HEK293 (cell line): ENCODE data around the gene PGBD5.

ENCODE experiments used
- CTCF ChIA-PET: fragments of 350-600 bp; formaldehyde crosslinking; extraction: SDS; loops from one replicate; lab custom pipeline; 2021; ENCODE audit warnings: antibody characterized with exemption; lab: Yijun Ruan, JAX
- POLR2A ChIA-PET: fragments of 300-600 bp; formaldehyde crosslinking; extraction: SDS; loops from one replicate; lab custom pipeline; 2020; ENCODE audit warnings: antibody characterized with exemption, inconsistent platforms; lab: Yijun Ruan, JAX
- H3K27ac ChIP-seq: fragments of 200-500 bp; sonication (Bioruptor generic); 2 replicates; pipeline ENCODE4 v1.5.1; 2014; ENCODE audit warnings: low read depth, low read length, control low read depth, inconsistent platforms; ENCODE audit errors: extremely low read depth
- H3K36me3 ChIP-seq, 2 experiments: fragments of 200-500 bp in 1 of 2; sonication (Bioruptor generic) in 1 of 2; 1 replicate in 1 of 2; 2 replicates in 1 of 2; pipeline ENCODE4 v1.5.1; 2014 to 2017; ENCODE audit warnings: inconsistent platforms in 2 of 2, low read length in 2 of 2; ENCODE audit not compliant: control insufficient read depth in 2 of 2, insufficient read depth in 1 of 2
- H3K4me1 ChIP-seq: fragments of 200-500 bp; sonication (Bioruptor generic); 2 replicates; pipeline ENCODE4 v1.5.1; 2014; ENCODE audit warnings: mild to moderate bottlenecking, low read length, inconsistent platforms; ENCODE audit not compliant: control insufficient read depth, insufficient read depth
- H3K4me3 ChIP-seq: 2 replicates; pipeline ENCODE4 v1.5.1; 2011; ENCODE audit warnings: low read depth, mild to moderate bottlenecking, control low read depth, low read length, moderate library complexity
- H3K9me3 ChIP-seq: fragments of 200-500 bp; sonication (Bioruptor generic); 2 replicates; pipeline ENCODE4 v1.5.1; 2014; ENCODE audit warnings: low read depth, low read length, inconsistent platforms; ENCODE audit not compliant: control insufficient read depth, insufficient read depth
- EGR2 ChIP-seq: fragments of 450-650 bp; formaldehyde crosslinking; IDR thresholded peaks from 2 replicates; pipeline ENCODE4 v1.5.1; 2016; ENCODE audit warnings: low read depth, missing biosample characterization, missing genetic modification characterization
- GFI1B ChIP-seq: fragments of 450-650 bp; formaldehyde crosslinking; IDR thresholded peaks from 2 replicates; pipeline ENCODE4 v1.5.1; 2016; ENCODE audit warnings: missing biosample characterization, missing genetic modification characterization
- GLIS2 ChIP-seq: fragments of 450-650 bp; formaldehyde crosslinking; IDR thresholded peaks from 2 replicates; pipeline ENCODE4 v1.5.1; 2016; ENCODE audit warnings: missing biosample characterization, missing genetic modification characterization
- ZIC2 ChIP-seq: fragments of 450-650 bp; formaldehyde crosslinking; IDR thresholded peaks from 2 replicates; pipeline ENCODE4 v1.5.1; 2016; ENCODE audit warnings: missing biosample characterization, missing genetic modification characterization
- ZNF175 ChIP-seq: fragments of 450-650 bp; formaldehyde crosslinking; IDR thresholded peaks from 2 replicates; pipeline ENCODE4 v1.5.1; 2016; ENCODE audit warnings: missing biosample characterization, missing genetic modification characterization
- ZNF274 ChIP-seq, 2 experiments: fragments of 200-500 bp in 1 of 2; fragments of 450-650 bp in 1 of 2; sonication (Bioruptor generic) in 1 of 2; formaldehyde crosslinking in 1 of 2; IDR thresholded peaks; 2 replicates each; pipeline versions ENCODE4 v1.5.1 to v1.6.1; 2014 to 2016; ENCODE audit warnings: borderline replicate concordance in 1 of 2, inconsistent platforms in 1 of 2, low read length in 1 of 2, missing biosample characterization in 1 of 2, missing genetic modification characterization in 1 of 2
- ZNF48 ChIP-seq: fragments of 450-650 bp; formaldehyde crosslinking; IDR thresholded peaks from 2 replicates; pipeline ENCODE4 v1.5.1; 2016; ENCODE audit warnings: missing biosample characterization, missing genetic modification characterization
- ZNF548 ChIP-seq: fragments of 450-650 bp; formaldehyde crosslinking; IDR thresholded peaks from 2 replicates; pipeline ENCODE4 v1.5.1; 2016; ENCODE audit warnings: missing biosample characterization, missing genetic modification characterization
- ZNF571 ChIP-seq: fragments of 450-650 bp; formaldehyde crosslinking; IDR thresholded peaks from 2 replicates; pipeline ENCODE4 v1.5.0; 2017; ENCODE audit warnings: missing biosample characterization, missing genetic modification characterization
- ZNF585B ChIP-seq: fragments of 450-650 bp; formaldehyde crosslinking; IDR thresholded peaks from 2 replicates; pipeline ENCODE4 v1.5.1; 2016; ENCODE audit warnings: missing biosample characterization, missing genetic modification characterization
- ZNF600 ChIP-seq: fragments of 450-650 bp; formaldehyde crosslinking; IDR thresholded peaks from 2 replicates; pipeline ENCODE4 v1.5.1; 2016; ENCODE audit warnings: missing biosample characterization, missing genetic modification characterization
- ZNF626 ChIP-seq: fragments of 450-650 bp; sonication (Bioruptor Pico); formaldehyde crosslinking; IDR thresholded peaks from 2 replicates; pipeline ENCODE4 v1.5.1; 2018; ENCODE audit warnings: missing biosample characterization, missing genetic modification characterization, inconsistent platforms
- ZNF791 ChIP-seq: fragments of 450-650 bp; formaldehyde crosslinking; IDR thresholded peaks from 2 replicates; pipeline ENCODE4 v1.5.1; 2016; ENCODE audit warnings: missing biosample characterization, missing genetic modification characterization
- ZNF830 ChIP-seq: fragments of 450-650 bp; IDR thresholded peaks from 2 replicates; pipeline ENCODE4 v1.5.0; 2018; ENCODE audit warnings: missing biosample characterization, missing genetic modification characterization, low read depth, mild to moderate bottlenecking, moderate library complexity
- ZNF837 ChIP-seq: fragments of 450-650 bp; formaldehyde crosslinking; IDR thresholded peaks from 2 replicates; pipeline ENCODE4 v1.5.1; 2016; ENCODE audit warnings: missing biosample characterization, missing genetic modification characterization
- ZXDB ChIP-seq: fragments of 450-650 bp; formaldehyde crosslinking; IDR thresholded peaks from 2 replicates; pipeline ENCODE4 v1.5.1; 2016; ENCODE audit warnings: missing biosample characterization, missing genetic modification characterization
- TF ChIP-seq, protein P1 (sequence below): fragments of 450-650 bp; IDR thresholded peaks from 2 replicates; pipeline ENCODE4 v1.5.1; 2018; ENCODE audit warnings: missing biosample characterization, mild to moderate bottlenecking, missing genetic modification characterization
- TF ChIP-seq, protein P2 (sequence below): fragments of 450-650 bp; formaldehyde crosslinking; IDR thresholded peaks from 2 replicates; pipeline ENCODE4 v1.5.1; 2016; ENCODE audit warnings: missing biosample characterization, missing genetic modification characterization, low read depth
- TF ChIP-seq, protein P3 (sequence below): fragments of 450-650 bp; formaldehyde crosslinking; IDR thresholded peaks from 2 replicates; pipeline ENCODE4 v1.5.1; 2016; ENCODE audit warnings: missing biosample characterization, missing genetic modification characterization
- TF ChIP-seq, protein P4 (sequence below): fragments of 450-650 bp; formaldehyde crosslinking; IDR thresholded peaks from 2 replicates; pipeline ENCODE4 v1.5.1; 2016; ENCODE audit warnings: missing biosample characterization, missing genetic modification characterization, borderline replicate concordance
- TF ChIP-seq, protein P5 (sequence below): fragments of 450-650 bp; formaldehyde crosslinking; IDR thresholded peaks from 2 replicates; pipeline ENCODE4 v1.5.1; 2016; ENCODE audit warnings: missing biosample characterization, missing genetic modification characterization

The PGBD5 gene

DNA sequence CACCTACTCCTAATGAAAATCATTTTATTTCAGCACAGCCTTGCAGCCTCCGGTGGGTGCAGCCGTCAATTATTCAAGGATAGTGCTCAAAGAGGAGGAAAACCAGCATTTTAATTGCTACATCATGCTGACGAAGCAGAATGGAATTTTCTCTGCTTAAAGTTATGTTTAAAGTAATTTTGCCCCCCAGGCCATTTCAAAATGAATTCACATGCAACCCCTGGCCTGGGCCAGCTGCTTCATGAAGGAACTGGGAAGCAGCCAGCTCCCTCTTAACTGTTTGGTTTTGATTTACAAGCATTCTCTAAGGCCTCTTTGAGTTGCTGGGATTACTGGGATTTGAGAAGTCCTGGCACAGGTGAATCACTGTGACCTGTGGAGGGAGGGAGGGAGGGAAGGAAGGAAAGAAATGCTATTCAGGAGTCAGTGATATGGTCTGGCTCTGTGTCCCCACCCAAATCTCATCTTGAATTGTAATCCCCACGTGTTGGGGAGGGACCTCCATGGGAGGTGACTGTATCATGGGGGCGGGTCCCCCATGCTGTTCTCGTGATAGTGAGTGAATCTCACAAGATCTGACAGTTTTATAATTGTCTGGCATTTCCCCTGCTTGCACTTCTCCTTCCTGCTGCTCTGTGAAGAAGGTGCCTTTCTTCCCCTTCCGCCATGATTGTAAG lies 66.0 kb downstream of the PGBD5 start:
- no peak overlapping the region for H3K27ac ChIP-seq

DNA sequence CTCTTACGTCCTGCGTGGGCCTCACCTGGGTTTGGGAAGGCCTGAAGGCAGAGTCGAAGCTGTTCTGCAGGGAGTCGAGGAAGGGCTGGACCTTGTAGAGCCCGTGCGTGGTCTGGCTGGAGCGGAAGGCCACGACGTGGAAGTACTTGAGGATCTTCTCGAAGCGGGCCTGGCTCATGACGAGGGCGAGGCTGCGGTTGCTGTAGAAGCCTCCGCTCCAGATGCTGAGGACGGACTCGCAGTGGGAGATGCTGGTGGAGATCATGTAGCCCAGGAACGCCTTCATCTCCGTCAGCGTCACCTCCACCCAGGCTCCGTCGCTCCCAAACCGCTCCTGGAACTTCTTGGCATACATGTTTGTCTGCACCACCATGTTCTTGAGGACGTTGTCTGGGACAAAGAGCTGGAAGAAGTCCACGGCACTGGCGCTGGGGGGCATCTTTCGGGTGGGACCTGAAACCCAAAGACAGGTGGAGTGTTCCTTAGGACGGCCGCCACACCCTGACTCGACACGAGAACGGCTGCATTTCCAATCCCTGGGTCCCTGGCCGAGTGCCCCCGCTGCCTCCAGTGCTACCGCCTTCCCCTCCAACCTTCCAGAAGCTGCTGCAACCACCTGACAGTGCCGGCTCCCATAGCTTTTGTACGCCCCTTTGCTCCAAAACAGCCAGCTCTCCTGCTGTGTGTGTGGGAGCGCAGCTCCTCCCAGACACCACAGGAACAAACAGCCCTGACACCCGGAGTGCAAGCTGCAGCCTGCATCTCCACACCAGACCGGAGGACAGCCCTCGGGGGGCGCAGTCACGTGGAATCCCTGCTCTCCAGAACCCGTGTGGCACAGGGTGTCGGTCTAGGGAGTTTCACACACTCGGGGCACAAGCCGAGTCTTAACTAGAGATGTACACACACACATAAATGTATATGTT lies 69.0 kb downstream of the PGBD5 start:
- no peaks in the 10 kb centered on the region for H3K9me3 ChIP-seq
- CTCF ChIA-PET: no interaction called here
- H3K4me1 ChIP-seq: no peaks in the 10 kb centered on the region
- no peak overlapping the region for H3K4me3 ChIP-seq
- H3K36me3 ChIP-seq: no peaks in the 10 kb centered on the region
- TF ChIP-seq ZNF274 (IDR thresholded peaks at IDR 0.05; ENCODE audit: low read length) (no peak), ZNF274 (tag by site-specific recombination; IDR thresholded peaks at IDR 0.05; ENCODE audit: borderline replicate concordance) (no peak), ZIC2 (tag by site-specific recombination) (peak; percentile 95), ZNF830 (tag by site-specific recombination) (no peak), GLIS2 (tag by site-specific recombination) (0 out of 2 replicates have a peak, but pooled peaks have one; percentile 15), ZNF837 (no peak), EGR2 (tag by site-specific recombination) (0 out of 2 replicates have a peak, but pooled peaks have one; percentile 48)
- TF ChIP-seq, protein P1, sequence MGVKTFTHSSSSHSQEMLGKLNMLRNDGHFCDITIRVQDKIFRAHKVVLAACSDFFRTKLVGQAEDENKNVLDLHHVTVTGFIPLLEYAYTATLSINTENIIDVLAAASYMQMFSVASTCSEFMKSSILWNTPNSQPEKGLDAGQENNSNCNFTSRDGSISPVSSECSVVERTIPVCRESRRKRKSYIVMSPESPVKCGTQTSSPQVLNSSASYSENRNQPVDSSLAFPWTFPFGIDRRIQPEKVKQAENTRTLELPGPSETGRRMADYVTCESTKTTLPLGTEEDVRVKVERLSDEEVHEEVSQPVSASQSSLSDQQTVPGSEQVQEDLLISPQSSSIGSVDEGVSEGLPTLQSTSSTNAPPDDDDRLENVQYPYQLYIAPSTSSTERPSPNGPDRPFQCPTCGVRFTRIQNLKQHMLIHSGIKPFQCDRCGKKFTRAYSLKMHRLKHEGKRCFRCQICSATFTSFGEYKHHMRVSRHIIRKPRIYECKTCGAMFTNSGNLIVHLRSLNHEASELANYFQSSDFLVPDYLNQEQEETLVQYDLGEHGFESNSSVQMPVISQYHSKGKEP (tag by site-specific recombination): no peak
- TF ChIP-seq, protein P2, sequence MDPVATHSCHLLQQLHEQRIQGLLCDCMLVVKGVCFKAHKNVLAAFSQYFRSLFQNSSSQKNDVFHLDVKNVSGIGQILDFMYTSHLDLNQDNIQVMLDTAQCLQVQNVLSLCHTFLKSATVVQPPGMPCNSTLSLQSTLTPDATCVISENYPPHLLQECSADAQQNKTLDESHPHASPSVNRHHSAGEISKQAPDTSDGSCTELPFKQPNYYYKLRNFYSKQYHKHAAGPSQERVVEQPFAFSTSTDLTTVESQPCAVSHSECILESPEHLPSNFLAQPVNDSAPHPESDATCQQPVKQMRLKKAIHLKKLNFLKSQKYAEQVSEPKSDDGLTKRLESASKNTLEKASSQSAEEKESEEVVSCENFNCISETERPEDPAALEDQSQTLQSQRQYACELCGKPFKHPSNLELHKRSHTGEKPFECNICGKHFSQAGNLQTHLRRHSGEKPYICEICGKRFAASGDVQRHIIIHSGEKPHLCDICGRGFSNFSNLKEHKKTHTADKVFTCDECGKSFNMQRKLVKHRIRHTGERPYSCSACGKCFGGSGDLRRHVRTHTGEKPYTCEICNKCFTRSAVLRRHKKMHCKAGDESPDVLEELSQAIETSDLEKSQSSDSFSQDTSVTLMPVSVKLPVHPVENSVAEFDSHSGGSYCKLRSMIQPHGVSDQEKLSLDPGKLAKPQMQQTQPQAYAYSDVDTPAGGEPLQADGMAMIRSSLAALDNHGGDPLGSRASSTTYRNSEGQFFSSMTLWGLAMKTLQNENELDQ: no peak
- TF ChIP-seq, protein P3, sequence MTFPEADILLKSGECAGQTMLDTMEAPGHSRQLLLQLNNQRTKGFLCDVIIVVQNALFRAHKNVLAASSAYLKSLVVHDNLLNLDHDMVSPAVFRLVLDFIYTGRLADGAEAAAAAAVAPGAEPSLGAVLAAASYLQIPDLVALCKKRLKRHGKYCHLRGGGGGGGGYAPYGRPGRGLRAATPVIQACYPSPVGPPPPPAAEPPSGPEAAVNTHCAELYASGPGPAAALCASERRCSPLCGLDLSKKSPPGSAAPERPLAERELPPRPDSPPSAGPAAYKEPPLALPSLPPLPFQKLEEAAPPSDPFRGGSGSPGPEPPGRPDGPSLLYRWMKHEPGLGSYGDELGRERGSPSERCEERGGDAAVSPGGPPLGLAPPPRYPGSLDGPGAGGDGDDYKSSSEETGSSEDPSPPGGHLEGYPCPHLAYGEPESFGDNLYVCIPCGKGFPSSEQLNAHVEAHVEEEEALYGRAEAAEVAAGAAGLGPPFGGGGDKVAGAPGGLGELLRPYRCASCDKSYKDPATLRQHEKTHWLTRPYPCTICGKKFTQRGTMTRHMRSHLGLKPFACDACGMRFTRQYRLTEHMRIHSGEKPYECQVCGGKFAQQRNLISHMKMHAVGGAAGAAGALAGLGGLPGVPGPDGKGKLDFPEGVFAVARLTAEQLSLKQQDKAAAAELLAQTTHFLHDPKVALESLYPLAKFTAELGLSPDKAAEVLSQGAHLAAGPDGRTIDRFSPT: no peak
- TF ChIP-seq, protein P4, sequence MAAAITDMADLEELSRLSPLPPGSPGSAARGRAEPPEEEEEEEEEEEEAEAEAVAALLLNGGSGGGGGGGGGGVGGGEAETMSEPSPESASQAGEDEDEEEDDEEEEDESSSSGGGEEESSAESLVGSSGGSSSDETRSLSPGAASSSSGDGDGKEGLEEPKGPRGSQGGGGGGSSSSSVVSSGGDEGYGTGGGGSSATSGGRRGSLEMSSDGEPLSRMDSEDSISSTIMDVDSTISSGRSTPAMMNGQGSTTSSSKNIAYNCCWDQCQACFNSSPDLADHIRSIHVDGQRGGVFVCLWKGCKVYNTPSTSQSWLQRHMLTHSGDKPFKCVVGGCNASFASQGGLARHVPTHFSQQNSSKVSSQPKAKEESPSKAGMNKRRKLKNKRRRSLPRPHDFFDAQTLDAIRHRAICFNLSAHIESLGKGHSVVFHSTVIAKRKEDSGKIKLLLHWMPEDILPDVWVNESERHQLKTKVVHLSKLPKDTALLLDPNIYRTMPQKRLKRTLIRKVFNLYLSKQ (tag by site-specific recombination): no peak
- no peak overlapping the region for H3K27ac ChIP-seq
- POLR2A ChIA-PET: no interaction called here

More for the DNA sequence above, 66.0 kb downstream of the PGBD5 start:
- H3K9me3 ChIP-seq: no peaks in the 10 kb centered on the region
- TF ChIP-seq ZNF175 (tag by site-specific recombination) (no peak), GFI1B (tag by site-specific recombination) (no peak), ZNF600 (tag by site-specific recombination) (no peak), ZNF571 (no peak), ZNF791 (tag by site-specific recombination) (no peak), ZXDB (no peak), ZNF548 (tag by site-specific recombination) (no peak), ZNF585B (tag by site-specific recombination) (no peak), ZNF48 (tag by site-specific recombination) (no peak), ZNF626 (tag by site-specific recombination) (no peak)
- TF ChIP-seq, protein P5, sequence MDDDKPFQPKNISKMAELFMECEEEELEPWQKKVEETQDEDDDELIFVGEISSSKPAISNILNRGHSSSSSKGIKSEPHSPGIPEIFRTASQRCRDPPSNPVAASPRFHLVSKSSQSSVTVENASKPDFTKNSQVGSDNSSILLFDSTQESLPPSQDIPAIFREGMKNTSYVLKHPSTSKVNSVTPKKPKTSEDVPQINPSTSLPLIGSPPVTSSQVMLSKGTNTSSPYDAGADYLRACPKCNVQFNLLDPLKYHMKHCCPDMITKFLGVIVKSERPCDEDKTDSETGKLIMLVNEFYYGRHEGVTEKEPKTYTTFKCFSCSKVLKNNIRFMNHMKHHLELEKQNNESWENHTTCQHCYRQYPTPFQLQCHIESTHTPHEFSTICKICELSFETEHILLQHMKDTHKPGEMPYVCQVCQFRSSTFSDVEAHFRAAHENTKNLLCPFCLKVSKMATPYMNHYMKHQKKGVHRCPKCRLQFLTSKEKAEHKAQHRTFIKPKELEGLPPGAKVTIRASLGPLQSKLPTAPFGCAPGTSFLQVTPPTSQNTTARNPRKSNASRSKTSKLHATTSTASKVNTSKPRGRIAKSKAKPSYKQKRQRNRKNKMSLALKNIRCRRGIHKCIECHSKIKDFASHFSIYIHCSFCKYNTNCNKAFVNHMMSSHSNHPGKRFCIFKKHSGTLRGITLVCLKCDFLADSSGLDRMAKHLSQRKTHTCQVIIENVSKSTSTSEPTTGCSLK: no peak
- TF ChIP-seq, all 188 proteins: peak for 0
- Histone ChIP-seq H3K4me3 (no peak overlapping the region), H3K36me3 (no peaks in the 10 kb centered on the region), H3K4me1 (no peaks in the 10 kb centered on the region)
- CTCF ChIA-PET: interaction anchor here (0.6 kb wide), 2 partner anchors 179 to 207 kb away, joined by 3 read pairs; no protein-coding TSS in a partner anchor
- POLR2A ChIA-PET: no interaction called here
